ENCODE results near the gene CFAP299. TPM values are rescaled to one million over a fixed set of nuclear protein-coding genes. Genes with fewer than 3 reads are reported as not detected.

CFAP299 gene
- total and polyA plus RNA-seq, 2 donors (not counting 3 experiments of a cell fraction or from before 2014, with no cell fraction given), result not detected

DNA sequence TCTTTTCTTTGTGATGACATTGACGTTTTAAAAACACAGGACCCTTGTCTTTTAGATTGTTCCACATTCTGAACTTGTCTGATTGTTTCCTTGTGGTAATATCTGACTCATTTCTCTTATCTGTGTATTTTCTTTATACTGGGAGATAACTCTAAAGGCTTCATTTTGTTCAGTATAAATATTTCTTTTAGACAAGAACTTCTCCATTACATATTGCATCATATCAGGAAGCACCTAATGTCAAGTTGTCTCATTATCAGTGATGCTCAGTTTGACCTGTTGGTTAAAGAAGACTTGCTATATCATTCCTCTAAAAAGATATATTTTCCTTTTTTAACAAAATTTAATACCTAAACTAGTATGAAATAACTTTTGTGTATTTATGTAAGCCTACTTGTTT, 542.7 kb downstream of the CFAP299 start:
- H3K4me2 ChIP-seq (ENCODE audit: insufficient read depth, low read length), result no peak overlapping the region
- POLR2A ChIA-PET, result no interaction called here
- intact Hi-C loops (cut with micrococcal nuclease) (no loop called here), dilution Hi-C loops (cut with MboI; ENCODE audit: extremely low pct_ligation_motif_present, low sequenced_read_pairs) (no loop called here)
- H3K27ac ChIP-seq (ENCODE audit: insufficient read depth, low read depth, low read length), result no peak overlapping the region
- H3K9ac ChIP-seq (replicated peaks; ENCODE audit: extremely low read depth, insufficient read depth, low read length), result no peak overlapping the region
- no peaks in the 10 kb centered on the region for H3K9me1 ChIP-seq (replicated peaks; ENCODE audit: control insufficient read depth, extremely low read depth, insufficient read depth, low read length)
- FAIRE-seq (no peak), DNase-seq (ENCODE audit: low read depth, low spot score) (no peak)
- BruUV-seq (replicated peaks), result no TSS peak
- no peaks in the 10 kb centered on the region for H3K27me3 ChIP-seq (ENCODE audit: control insufficient read depth in 2 of 2, insufficient read depth in 2 of 2, low read length in 2 of 2)
- no peaks in the 10 kb centered on the region for H3K79me2 ChIP-seq (ENCODE audit: control insufficient read depth, insufficient read depth, low read length)
- CTCF ChIA-PET, result no interaction called here
- H2AFZ ChIP-seq (ENCODE audit: low read depth, low read length), result no peak overlapping the region
- TF ChIP-seq, protein P1, sequence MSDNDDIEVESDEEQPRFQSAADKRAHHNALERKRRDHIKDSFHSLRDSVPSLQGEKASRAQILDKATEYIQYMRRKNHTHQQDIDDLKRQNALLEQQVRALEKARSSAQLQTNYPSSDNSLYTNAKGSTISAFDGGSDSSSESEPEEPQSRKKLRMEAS (IDR thresholded peaks at IDR 0.05; ENCODE audit: insufficient read depth, insufficient read length), result no peak
- TF ChIP-seq EZH2 (IDR thresholded peaks at IDR 0.05; ENCODE audit: borderline replicate concordance, low read depth, low read length, severe bottlenecking) (no peak), POLR2A (IDR thresholded peaks at IDR 0.05; ENCODE audit: low read depth, low read length) (no peak), MYC (IDR thresholded peaks at IDR 0.05; ENCODE audit: low read depth, low read length) (no peak), POLR2AphosphoS5 (IDR thresholded peaks at IDR 0.05; ENCODE audit: insufficient read depth, low read depth, low read length) (no peak), JUN (IDR thresholded peaks at IDR 0.05; ENCODE audit: borderline replicate concordance, insufficient read depth, insufficient read length, low read depth) (no peak), FOS (IDR thresholded peaks at IDR 0.05; ENCODE audit: borderline replicate concordance, insufficient read depth, low read length) (no peak), GATA2 (IDR thresholded peaks at IDR 0.05; ENCODE audit: insufficient read depth, insufficient read length, low read depth, low read length) (no peak)
- TF ChIP-seq, protein P2, sequence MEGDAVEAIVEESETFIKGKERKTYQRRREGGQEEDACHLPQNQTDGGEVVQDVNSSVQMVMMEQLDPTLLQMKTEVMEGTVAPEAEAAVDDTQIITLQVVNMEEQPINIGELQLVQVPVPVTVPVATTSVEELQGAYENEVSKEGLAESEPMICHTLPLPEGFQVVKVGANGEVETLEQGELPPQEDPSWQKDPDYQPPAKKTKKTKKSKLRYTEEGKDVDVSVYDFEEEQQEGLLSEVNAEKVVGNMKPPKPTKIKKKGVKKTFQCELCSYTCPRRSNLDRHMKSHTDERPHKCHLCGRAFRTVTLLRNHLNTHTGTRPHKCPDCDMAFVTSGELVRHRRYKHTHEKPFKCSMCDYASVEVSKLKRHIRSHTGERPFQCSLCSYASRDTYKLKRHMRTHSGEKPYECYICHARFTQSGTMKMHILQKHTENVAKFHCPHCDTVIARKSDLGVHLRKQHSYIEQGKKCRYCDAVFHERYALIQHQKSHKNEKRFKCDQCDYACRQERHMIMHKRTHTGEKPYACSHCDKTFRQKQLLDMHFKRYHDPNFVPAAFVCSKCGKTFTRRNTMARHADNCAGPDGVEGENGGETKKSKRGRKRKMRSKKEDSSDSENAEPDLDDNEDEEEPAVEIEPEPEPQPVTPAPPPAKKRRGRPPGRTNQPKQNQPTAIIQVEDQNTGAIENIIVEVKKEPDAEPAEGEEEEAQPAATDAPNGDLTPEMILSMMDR (IDR thresholded peaks at IDR 0.05; ENCODE audit: extremely low read depth in 1 of 2, insufficient read depth in 1 of 2, low read depth in 1 of 2, low read length in 2 of 2), result no peak
- H4K20me1 ChIP-seq (replicated peaks; ENCODE audit: control insufficient read depth, extremely low read depth, insufficient read depth, low read length), result no peaks in the 10 kb centered on the region
- no peak overlapping the region for H3K4me3 ChIP-seq (replicated peaks in 1 of 3; ENCODE audit: insufficient read depth in 1 of 3, low read depth in 1 of 3, low read length in 3 of 3)
- H3K4me1 ChIP-seq (ENCODE audit: control insufficient read depth, extremely low read depth, insufficient read depth, low read length), result no peaks in the 10 kb centered on the region
- no peaks in the 10 kb centered on the region for H3K9me3 ChIP-seq (replicated peaks; ENCODE audit: control insufficient read depth, insufficient read depth, low read length)
- no peaks in the 10 kb centered on the region for H3K36me3 ChIP-seq (ENCODE audit: control insufficient read depth in 2 of 2, extremely low read depth in 1 of 2, insufficient read depth in 2 of 2, low read length in 2 of 2)

All from endothelial cell of umbilical vein (primary cell).